Hypothalamus (tissue), 51 donors: ENCODE data around the gene FREM1.

Experiments
- DNase-seq, 51 donors: peaks; one replicate each; lab custom pipeline; 2025; lab: John Stamatoyannopoulos, UW

FREM1 gene

DNA sequence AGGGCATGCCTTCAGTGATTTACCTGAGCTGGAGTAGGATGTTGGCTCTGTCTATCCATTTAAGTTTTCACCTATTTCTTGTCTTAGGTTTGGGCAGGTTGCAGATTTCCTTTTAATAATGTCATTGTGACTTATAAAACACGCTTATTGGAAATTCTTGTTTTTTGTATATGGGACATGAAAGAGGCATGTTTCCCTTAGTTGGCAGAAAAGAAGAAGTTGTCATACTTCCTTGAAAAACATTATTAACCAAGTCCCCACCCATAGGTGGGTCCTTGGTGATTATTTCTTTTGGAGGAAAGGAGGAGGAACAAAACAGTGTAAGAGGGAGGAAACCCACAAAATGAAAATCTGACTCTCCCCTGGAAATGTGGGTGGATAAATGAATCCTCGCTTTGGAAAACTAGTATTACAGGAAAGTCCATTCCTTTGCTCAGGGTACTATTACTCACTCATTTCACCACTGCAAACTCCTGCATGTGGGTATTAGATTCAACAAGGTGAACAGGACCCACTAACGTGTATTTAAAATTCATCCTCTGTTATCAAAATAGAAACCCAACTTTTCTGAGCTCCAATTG is 197.0 kb downstream of the FREM1 start:
- no peak for DNase-seq

GRCh38 chr9:14710804-14711203 is 199.4 kb downstream of the FREM1 start:
- DNase-seq, result no peak

- DNase-seq, result no peak
These were observed 203.6 kb downstream of the FREM1 start for GRCh38 chr9:14706530-14707140.

- no peak for DNase-seq
These were observed 205.1 kb downstream of the FREM1 start for GRCh38 chr9:14705079-14705478.

- DNase-seq, result no peak
These were observed 205.9 kb downstream of the FREM1 start for GRCh38 chr9:14704281-14704680.

GRCh38 chr9:14702200-14702720 is 208.0 kb downstream of the FREM1 start:
- no peak for DNase-seq

GRCh38 chr9:14693251-14693861 is 216.9 kb downstream of the FREM1 start, which contains the start of gene ZDHHC21:
ZDHHC21 (minus strand) TSS chr9:14693432; CDS start chr9:14674340, 19,092 bp downstream.
- DNase-seq, result peak in 50 of 51 donors; percentile 14 to 82 (median 60)

DNA sequence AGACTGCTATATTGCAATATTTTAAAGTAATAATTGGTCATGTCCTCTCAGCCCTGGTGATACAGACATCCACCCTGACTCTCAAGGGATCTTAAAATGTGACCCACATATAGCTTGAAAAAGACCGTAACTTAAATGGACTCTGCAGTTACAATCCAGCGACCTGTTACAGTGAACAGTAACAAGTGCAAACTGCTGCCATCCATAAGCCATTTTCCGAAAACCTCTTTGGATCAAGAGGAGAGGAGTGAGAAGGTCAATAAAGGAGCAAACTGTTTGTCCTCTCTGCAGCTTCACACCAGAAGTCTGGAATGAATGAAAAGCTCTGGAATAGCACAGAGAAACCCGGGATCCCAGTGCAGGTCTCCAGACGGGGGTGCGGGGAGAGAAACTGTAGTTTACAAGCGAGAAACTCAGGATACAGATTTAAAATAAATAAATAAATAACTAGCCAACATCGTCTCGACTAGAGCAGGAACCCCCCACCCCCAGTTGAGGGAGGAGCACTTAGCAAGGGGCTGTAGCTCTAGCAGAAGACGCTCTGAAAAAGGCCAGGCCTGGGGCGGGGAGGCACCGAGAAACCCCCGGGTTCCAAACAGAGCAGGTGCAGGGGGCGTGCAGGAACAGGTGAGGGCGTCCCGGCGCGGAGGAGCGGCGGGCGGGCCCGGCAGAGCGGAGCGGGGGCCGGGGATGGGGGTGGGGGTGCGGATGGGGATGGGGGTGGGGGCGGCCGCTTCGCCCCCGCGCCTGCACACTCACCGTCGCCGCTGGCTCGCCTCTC is 217.6 kb downstream of the FREM1 start:
- peak in 27 of 51 donors; percentile 8 to 61 (median 29) for DNase-seq

- DNase-seq, result peak in 1 of 51 donors; percentile 8
These were observed 219.1 kb downstream of the FREM1 start for GRCh38 chr9:14690948-14691730.

DNA sequence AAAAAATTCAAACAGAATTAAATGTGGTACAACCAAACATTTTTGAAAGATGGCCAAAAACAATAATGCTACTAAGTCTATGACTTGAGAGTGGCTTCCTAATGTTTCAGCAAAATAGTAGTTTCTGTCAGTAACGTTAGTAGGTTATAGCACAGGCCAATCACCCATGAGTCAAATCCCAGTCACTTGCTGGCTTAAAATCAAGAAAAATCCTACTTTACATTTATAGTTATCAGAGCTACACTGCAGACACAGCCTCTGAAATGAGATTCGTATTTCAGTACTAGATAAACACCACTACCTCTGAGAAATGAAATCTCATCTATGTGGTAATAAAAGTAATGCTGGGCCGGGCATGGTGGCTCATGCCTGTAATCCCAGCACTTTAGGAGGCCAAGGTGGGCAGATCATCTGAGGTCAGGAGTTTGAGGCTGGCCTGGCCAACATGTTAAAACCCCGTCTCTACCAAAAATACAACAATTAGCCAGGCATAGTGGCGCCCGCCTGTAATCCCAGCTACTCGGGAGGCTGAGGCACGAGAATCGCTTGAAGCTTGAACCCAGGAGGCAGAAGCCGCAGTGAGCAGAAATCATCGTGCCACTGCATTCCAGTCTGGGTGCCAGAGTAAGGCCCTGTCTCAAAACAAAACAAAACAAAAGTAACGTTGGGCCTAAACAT is 223.0 kb downstream of the FREM1 start:
- no peak for DNase-seq

DNA sequence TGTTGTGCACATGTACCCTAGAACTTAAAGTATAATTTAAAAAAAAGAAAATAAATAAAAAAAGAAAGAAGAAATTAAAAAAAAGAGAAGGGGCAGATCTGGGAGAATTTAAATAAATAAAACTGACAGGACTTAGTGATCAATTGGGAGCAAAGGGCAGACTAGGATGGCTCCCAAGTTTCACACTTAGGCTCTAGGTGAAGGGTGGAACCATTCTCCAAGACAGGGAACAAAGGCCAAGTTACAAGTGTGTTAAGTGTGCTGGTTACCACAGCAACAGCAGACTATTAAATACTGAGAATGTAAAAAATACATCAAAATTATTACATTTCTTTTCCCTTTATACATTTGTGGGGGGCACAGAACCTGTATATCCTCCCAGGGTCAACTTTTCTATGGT is 224.1 kb downstream of the FREM1 start:
- DNase-seq, result no peak
